Measurements from ENCODE around the gene OASL.

DNA sequence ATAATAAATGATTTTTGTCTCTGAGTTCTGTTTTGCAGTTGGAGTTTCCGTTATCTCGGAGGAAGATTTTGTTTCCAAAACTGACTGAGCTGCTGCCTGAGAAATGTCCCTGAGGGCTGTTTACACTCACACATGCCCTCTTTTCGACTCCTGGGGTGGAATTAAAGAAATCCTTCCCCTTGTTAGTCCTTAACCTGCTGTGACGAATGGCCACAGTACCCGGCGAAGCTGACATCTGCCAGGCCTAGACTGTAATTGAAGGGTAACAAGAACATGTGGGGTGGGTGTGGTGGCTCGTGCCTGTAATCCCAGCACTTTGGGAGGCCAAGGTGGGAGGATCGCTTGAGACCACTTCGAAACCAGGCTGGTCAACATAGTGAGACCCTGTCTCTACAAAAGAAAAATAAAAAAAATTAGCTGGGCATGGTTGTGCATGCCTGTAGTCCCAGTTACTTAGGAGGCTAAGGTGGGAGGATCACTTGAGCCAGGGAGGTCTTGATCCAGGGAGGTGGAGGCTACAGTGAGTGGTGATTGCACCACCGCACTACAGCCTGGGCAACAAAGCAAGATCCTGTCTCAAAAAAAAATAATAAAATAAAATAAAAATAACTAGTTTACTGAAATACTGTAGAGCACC, 8.4 kb downstream of the OASL start:
- TF ChIP-seq, protein P1, sequence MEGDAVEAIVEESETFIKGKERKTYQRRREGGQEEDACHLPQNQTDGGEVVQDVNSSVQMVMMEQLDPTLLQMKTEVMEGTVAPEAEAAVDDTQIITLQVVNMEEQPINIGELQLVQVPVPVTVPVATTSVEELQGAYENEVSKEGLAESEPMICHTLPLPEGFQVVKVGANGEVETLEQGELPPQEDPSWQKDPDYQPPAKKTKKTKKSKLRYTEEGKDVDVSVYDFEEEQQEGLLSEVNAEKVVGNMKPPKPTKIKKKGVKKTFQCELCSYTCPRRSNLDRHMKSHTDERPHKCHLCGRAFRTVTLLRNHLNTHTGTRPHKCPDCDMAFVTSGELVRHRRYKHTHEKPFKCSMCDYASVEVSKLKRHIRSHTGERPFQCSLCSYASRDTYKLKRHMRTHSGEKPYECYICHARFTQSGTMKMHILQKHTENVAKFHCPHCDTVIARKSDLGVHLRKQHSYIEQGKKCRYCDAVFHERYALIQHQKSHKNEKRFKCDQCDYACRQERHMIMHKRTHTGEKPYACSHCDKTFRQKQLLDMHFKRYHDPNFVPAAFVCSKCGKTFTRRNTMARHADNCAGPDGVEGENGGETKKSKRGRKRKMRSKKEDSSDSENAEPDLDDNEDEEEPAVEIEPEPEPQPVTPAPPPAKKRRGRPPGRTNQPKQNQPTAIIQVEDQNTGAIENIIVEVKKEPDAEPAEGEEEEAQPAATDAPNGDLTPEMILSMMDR (conservative IDR thresholded peaks at IDR 0.05 in 1 of 2, IDR thresholded peaks at IDR 0.05 in 1 of 2; ENCODE audit: extremely low read depth in 1 of 2, insufficient read depth in 1 of 2, low read depth in 1 of 2, low read length in 2 of 2), result no peak
- no peak for TF ChIP-seq EZH2 (IDR thresholded peaks at IDR 0.05; ENCODE audit: borderline replicate concordance, low read length)
